Heart left ventricle (tissue), 13 donors: Measurements from ENCODE around the gene HERC4.

Source experiments
- POLR2A ChIP-seq, 2 donors: fragments of 450-650 bp; IDR thresholded peaks; one replicate each; pipeline ENCODE4 v1.6.1; 2017; ENCODE audit warnings: antibody characterized with exemption in 2 of 2, mild to moderate bottlenecking in 2 of 2, moderate library complexity in 2 of 2
- TF ChIP-seq, protein P1 (sequence below), 12 donors: fragments of 200-600 bp; sonication (generic) in 4 of 12; IDR thresholded peaks; one replicate each; pipeline versions ENCODE4 v1.5.0 to v1.8.0; 2018 to 2022; ENCODE audit warnings: antibody characterized with exemption in 12 of 12, mild to moderate bottlenecking in 5 of 12
- donor health status: ischemic (EF 13 %, LVEDD 7.1; RV severe dilation, severe dysfunction).
- donor health status: DM: no; HTN: yes; CAD: no.
- donor health status: DM: no; HTN: no; CAD: no.
- donor health status: ischemic (EF 25% LVEDD 6.9; RV normal size, moderate dysfunction).
- donor health status: ischemic (EF 25% LVEDD 5.7; RV mildly dilated, moderate dysfunction).
- donor health status: ischemic (EF 35%, LVEDD 5.7; RV mildly dilated, moderate dysfunction).
- donor health status: nonischemic (EF 11% LVEDD 7.7; RV severe dilation, severe dysfunction).
- donor health status: DM: yes; HTN: yes; CAD: no.
- donor health status: PGD.
- donor health status: ischemic (EF 29% LVEDD 5.4; RV normal size, mild dysfunction).
- donor health status: nonischemic (EF 23%, LVEDD 6.1; RV moderate dilation, normal function).

DNA sequence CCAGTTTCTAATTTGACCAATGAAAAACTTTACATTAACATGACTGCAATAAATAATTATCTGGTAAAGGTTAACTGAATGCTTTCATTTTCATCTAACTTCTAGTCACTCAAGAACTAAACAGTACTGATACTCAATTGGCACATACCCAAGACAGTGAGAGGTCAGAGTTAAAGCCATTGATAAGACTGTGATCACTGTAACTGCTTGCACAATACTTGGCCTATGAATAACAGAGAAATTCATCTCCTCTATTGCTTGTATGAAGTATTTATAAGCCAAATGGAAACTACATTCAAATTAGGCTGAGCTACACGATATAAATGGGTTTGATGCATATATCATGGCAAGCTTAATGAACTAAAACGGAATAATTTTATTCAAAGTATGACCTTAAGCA is 43.0 kb downstream of the HERC4 start:
- TF ChIP-seq POLR2A (IDR thresholded peaks at IDR 0.05) = no peak
- TF ChIP-seq, protein P1, sequence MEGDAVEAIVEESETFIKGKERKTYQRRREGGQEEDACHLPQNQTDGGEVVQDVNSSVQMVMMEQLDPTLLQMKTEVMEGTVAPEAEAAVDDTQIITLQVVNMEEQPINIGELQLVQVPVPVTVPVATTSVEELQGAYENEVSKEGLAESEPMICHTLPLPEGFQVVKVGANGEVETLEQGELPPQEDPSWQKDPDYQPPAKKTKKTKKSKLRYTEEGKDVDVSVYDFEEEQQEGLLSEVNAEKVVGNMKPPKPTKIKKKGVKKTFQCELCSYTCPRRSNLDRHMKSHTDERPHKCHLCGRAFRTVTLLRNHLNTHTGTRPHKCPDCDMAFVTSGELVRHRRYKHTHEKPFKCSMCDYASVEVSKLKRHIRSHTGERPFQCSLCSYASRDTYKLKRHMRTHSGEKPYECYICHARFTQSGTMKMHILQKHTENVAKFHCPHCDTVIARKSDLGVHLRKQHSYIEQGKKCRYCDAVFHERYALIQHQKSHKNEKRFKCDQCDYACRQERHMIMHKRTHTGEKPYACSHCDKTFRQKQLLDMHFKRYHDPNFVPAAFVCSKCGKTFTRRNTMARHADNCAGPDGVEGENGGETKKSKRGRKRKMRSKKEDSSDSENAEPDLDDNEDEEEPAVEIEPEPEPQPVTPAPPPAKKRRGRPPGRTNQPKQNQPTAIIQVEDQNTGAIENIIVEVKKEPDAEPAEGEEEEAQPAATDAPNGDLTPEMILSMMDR (IDR thresholded peaks at IDR 0.05) = no peak
